ENCODE results near the gene SPTBN4. TPM values are rescaled to one million over a fixed set of nuclear protein-coding genes. Genes with fewer than 3 reads are reported as not detected.
"Not testable (repeated sequence)": the region's sequence is repeated elsewhere in the genome, so short reads cannot be mapped to it uniquely, and the experiment has no call there.

The SPTBN4 gene
- total RNA-seq, 1 donor from 2014 or later = 3.4 TPM

GRCh38 chr19:40539070-40539469, 72.3 kb downstream of the SPTBN4 start:
- no peak overlapping the region for H3K27ac Mint-ChIP-seq
- DNase-seq (ENCODE audit: low spot score in 2 of 2, unreplicated experiment in 2 of 2) = no peak
- H3K36me3 Mint-ChIP-seq = no peaks in the 10 kb centered on the region
- peaks cover 52% of the 10 kb centered on the region for H3K27me3 Mint-ChIP-seq (ENCODE audit: low read depth)
- H3K4me3 Mint-ChIP-seq = no peak overlapping the region
- no peak for TF ChIP-seq CTCF (IDR thresholded peaks at IDR 0.05; ENCODE audit: unreplicated experiment)
- H3K9me3 Mint-ChIP-seq = no peaks in the 10 kb centered on the region
- peaks cover 2% of the 10 kb centered on the region for H3K4me1 Mint-ChIP-seq

GRCh38 chr19:40542202-40542859, 75.5 kb downstream of the SPTBN4 start:
- Mint-ChIP-seq H3K27me3 (ENCODE audit: low read depth) (peaks cover 47% of the 10 kb centered on the region), H3K4me3 (no peak overlapping the region), H3K27ac (no peak overlapping the region), H3K4me1 (peaks cover 2% of the 10 kb centered on the region), H3K9me3 (no peaks in the 10 kb centered on the region), H3K36me3 (no peaks in the 10 kb centered on the region)
- TF ChIP-seq CTCF (IDR thresholded peaks at IDR 0.05; ENCODE audit: unreplicated experiment) = no peak
- DNase-seq (ENCODE audit: low spot score in 2 of 2, unreplicated experiment in 2 of 2) = no peak

- DNase-seq (ENCODE audit: low spot score in 2 of 2, unreplicated experiment in 2 of 2) = no peak
- peaks cover 48% of the 10 kb centered on the region for H3K27me3 Mint-ChIP-seq (ENCODE audit: low read depth)
- H3K36me3 Mint-ChIP-seq = no peaks in the 10 kb centered on the region
- H3K4me3 Mint-ChIP-seq = no peak overlapping the region
- no peak for TF ChIP-seq CTCF (IDR thresholded peaks at IDR 0.05; ENCODE audit: unreplicated experiment)
- H3K4me1 Mint-ChIP-seq = peaks cover 2% of the 10 kb centered on the region
- H3K9me3 Mint-ChIP-seq = no peaks in the 10 kb centered on the region
- no peak overlapping the region for H3K27ac Mint-ChIP-seq
Observed at GRCh38 chr19:40543029-40543597, 76.3 kb downstream of the SPTBN4 start.

GRCh38 chr19:40546153-40546841, 79.5 kb downstream of the SPTBN4 start:
- H3K4me1 Mint-ChIP-seq; DNase-seq (ENCODE audit: low spot score in 2 of 2, unreplicated experiment in 2 of 2); H3K4me3 Mint-ChIP-seq; H3K36me3 Mint-ChIP-seq; H3K9me3 Mint-ChIP-seq; H3K27ac Mint-ChIP-seq: not testable (repeated sequence)
- H3K27me3 Mint-ChIP-seq (ENCODE audit: low read depth) = peaks cover 60% of the 10 kb centered on the region

- H3K27me3 Mint-ChIP-seq (ENCODE audit: low read depth) = peaks cover 61% of the 10 kb centered on the region
- H3K4me3 Mint-ChIP-seq; H3K36me3 Mint-ChIP-seq; DNase-seq (ENCODE audit: low spot score in 2 of 2, unreplicated experiment in 2 of 2); H3K27ac Mint-ChIP-seq; H3K4me1 Mint-ChIP-seq; H3K9me3 Mint-ChIP-seq: not testable (repeated sequence)
Observed at GRCh38 chr19:40547190-40547589, 80.4 kb downstream of the SPTBN4 start.

- Mint-ChIP-seq H3K36me3 (no peaks in the 10 kb centered on the region), H3K4me3 (no peak overlapping the region), H3K9me3 (no peaks in the 10 kb centered on the region), H3K27me3 (ENCODE audit: low read depth) (peaks cover 63% of the 10 kb centered on the region), H3K4me1 (peaks cover 7% of the 10 kb centered on the region), H3K27ac (no peak overlapping the region)
- no peak for DNase-seq (ENCODE audit: low spot score in 2 of 2, unreplicated experiment in 2 of 2)
- TF ChIP-seq CTCF (IDR thresholded peaks at IDR 0.05; ENCODE audit: unreplicated experiment) = no peak
Observed at GRCh38 chr19:40547836-40548235, 81.0 kb downstream of the SPTBN4 start.

All from mesothelial cell of epicardium (in vitro differentiated cells).